ENCODE results near the gene HGD. TPM values are rescaled to one million over a fixed set of nuclear protein-coding genes. Genes with fewer than 3 reads are reported as not detected.
A peak's percentile ranks its signal among the peaks of the same experiment; 100 is the strongest.

Gene HGD
- total RNA-seq, 1 donor from 2014 or later = not detected

DNA sequence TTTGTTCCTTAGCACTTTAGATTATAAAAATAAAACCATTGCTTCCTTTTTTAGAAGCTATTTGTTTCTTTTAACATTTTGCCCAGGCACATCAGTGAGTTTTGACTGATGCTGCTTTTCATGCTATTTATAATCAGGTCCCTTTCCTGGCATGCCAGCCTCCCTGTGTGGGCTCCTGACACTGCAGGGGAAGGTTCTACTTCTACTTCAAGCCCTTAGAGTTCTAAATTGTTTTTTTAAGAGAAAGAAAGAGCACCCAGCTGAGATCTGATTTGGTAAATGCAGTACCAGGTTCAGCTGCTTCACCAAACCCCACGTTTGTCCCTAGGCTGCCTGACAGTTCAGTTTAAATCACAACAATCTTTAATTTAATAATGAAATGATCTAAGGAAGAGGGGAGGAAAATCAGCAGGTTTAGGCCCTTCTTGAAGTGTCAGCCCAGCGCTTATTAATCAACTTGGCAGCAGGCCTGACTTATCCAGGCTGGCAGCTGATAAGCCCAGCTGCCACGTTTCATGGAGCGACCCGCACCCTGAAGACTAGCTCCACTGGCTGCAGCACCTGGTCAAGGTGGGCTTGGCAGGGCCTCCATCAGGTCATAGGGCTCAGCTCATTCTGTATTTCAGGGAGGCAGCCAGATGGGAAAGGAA, 29.0 kb downstream of the HGD start:
- peaks cover 3% of the 10 kb centered on the region for H3K9me3 Mint-ChIP-seq (ENCODE audit: unreplicated experiment)

DNA sequence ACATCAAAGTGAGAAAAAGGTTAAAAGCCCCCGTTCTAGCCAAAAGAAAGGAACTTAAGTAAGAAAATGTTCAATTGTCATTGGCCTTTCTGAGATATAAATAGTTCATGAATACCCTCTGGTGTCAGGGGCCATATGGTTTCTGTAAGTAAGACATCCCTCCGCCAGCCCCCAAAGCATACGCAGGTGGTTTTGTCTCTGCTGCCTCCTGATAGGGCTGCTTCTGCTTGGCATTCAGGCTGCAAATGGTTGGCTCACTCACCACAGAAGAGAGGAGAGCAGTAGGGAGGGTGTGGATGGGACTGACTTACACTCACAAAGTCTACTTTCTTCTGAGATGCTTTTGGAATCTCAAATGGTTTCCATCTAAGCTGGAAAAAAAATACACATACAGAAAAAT, 29.8 kb downstream of the HGD start:
- H3K4me3 Mint-ChIP-seq (ENCODE audit: unreplicated experiment) = no peak overlapping the region
- TF ChIP-seq, protein P1, sequence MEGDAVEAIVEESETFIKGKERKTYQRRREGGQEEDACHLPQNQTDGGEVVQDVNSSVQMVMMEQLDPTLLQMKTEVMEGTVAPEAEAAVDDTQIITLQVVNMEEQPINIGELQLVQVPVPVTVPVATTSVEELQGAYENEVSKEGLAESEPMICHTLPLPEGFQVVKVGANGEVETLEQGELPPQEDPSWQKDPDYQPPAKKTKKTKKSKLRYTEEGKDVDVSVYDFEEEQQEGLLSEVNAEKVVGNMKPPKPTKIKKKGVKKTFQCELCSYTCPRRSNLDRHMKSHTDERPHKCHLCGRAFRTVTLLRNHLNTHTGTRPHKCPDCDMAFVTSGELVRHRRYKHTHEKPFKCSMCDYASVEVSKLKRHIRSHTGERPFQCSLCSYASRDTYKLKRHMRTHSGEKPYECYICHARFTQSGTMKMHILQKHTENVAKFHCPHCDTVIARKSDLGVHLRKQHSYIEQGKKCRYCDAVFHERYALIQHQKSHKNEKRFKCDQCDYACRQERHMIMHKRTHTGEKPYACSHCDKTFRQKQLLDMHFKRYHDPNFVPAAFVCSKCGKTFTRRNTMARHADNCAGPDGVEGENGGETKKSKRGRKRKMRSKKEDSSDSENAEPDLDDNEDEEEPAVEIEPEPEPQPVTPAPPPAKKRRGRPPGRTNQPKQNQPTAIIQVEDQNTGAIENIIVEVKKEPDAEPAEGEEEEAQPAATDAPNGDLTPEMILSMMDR (IDR thresholded peaks at IDR 0.05; ENCODE audit: unreplicated experiment) = no peak
- H3K36me3 Mint-ChIP-seq (ENCODE audit: low read depth, unreplicated experiment) = peaks cover 4% of the 10 kb centered on the region
- no peak for DNase-seq (ENCODE audit: low spot score)
- no peaks in the 10 kb centered on the region for H3K27me3 Mint-ChIP-seq (ENCODE audit: unreplicated experiment)
- H3K9me3 Mint-ChIP-seq (ENCODE audit: unreplicated experiment) = no peaks in the 10 kb centered on the region
- H3K4me1 Mint-ChIP-seq (ENCODE audit: unreplicated experiment) = peaks cover 3% of the 10 kb centered on the region
- H3K27ac Mint-ChIP-seq (ENCODE audit: unreplicated experiment) = no peak overlapping the region

More for the DNA sequence above, 29.0 kb downstream of the HGD start:
- DNase-seq (ENCODE audit: low spot score) = no peak
- peaks cover 3% of the 10 kb centered on the region for H3K4me1 Mint-ChIP-seq (ENCODE audit: unreplicated experiment)
- H3K27me3 Mint-ChIP-seq (ENCODE audit: unreplicated experiment) = peaks cover 2% of the 10 kb centered on the region
- H3K36me3 Mint-ChIP-seq (ENCODE audit: low read depth, unreplicated experiment) = peaks cover 6% of the 10 kb centered on the region
- H3K27ac Mint-ChIP-seq (ENCODE audit: unreplicated experiment) = no peak overlapping the region
- TF ChIP-seq, protein P1 (IDR thresholded peaks at IDR 0.05; ENCODE audit: unreplicated experiment) = no peak
- H3K4me3 Mint-ChIP-seq (ENCODE audit: unreplicated experiment) = no peak overlapping the region

DNA sequence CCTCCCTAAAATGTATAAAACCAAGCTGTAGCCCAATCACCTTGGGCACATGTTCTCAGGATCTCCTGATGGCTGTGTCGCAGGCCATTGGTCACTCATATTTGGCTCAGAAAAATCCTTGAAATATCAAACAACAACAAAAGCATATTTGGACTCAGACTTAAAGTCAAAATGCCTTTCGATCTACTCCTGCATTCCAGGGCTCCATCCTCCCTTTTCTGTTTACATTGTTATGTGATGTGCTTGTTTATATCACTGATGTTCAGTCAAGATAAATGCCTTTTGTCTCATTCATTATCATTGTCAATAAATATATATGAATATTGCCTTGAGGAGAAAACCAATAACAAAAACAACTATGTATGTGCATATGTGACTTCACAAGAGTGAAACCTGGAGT, 31.7 kb downstream of the HGD start:
- peaks cover 3% of the 10 kb centered on the region for H3K4me1 Mint-ChIP-seq (ENCODE audit: unreplicated experiment)
- peak overlapping the region; percentile 16 for H3K4me3 Mint-ChIP-seq (ENCODE audit: unreplicated experiment)
- H3K9me3 Mint-ChIP-seq (ENCODE audit: unreplicated experiment) = no peaks in the 10 kb centered on the region
- peaks cover 4% of the 10 kb centered on the region for H3K36me3 Mint-ChIP-seq (ENCODE audit: low read depth, unreplicated experiment)
- no peaks in the 10 kb centered on the region for H3K27me3 Mint-ChIP-seq (ENCODE audit: unreplicated experiment)
- no peak for DNase-seq (ENCODE audit: low spot score)
- TF ChIP-seq, protein P1 (IDR thresholded peaks at IDR 0.05; ENCODE audit: unreplicated experiment) = no peak
- H3K27ac Mint-ChIP-seq (ENCODE audit: unreplicated experiment) = no peak overlapping the region

DNA sequence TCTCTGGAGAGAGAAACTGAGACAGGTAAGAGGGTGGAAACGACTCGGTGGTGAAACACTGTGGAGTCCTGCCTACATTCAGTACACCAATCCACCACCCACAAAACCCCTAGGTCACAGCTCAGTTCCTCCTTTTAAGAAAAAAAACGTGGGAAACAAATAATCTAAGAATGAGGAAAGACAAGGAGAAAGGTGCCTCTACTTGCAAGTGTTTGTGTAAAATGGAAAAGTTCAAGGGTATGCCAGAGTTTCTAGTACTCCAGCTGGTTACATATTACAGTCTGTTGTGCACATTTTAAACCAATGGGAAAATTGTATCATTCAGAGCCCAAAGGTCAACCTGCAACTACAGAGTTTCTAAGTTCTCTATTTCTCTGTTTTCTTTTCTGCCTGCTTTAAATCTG, 32.2 kb downstream of the HGD start:
- peaks cover 4% of the 10 kb centered on the region for H3K4me1 Mint-ChIP-seq (ENCODE audit: unreplicated experiment)
- no peak overlapping the region for H3K27ac Mint-ChIP-seq (ENCODE audit: unreplicated experiment)
- TF ChIP-seq, protein P1 (IDR thresholded peaks at IDR 0.05; ENCODE audit: unreplicated experiment) = no peak
- H3K9me3 Mint-ChIP-seq (ENCODE audit: unreplicated experiment) = no peaks in the 10 kb centered on the region
- peaks cover 4% of the 10 kb centered on the region for H3K36me3 Mint-ChIP-seq (ENCODE audit: low read depth, unreplicated experiment)
- DNase-seq (ENCODE audit: low spot score) = no peak
- H3K27me3 Mint-ChIP-seq (ENCODE audit: unreplicated experiment) = no peaks in the 10 kb centered on the region
- no peak overlapping the region for H3K4me3 Mint-ChIP-seq (ENCODE audit: unreplicated experiment)

DNA sequence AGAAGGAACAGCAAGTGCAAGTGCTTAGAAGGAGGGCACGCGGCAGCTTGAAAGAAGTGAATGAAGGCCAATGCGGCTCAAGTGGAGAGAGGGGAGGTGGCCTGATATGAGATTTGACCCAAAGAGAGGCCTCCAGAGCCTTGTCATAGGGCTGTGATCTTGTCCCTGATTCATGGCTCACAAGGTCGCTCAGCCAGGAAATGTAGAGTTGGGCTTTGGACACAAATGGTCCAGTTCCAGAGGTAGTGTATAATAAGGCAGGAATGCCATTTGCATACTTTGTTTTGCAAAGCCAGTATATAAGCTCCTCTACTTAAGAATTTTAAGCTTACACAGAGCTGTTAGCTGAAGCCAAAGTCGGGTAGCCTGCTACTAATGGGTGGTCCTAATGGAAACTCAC, 33.7 kb downstream of the HGD start:
- DNase-seq (ENCODE audit: low spot score) = no peak
- TF ChIP-seq, protein P1 (IDR thresholded peaks at IDR 0.05; ENCODE audit: unreplicated experiment) = no peak
- H3K4me3 Mint-ChIP-seq (ENCODE audit: unreplicated experiment) = no peak overlapping the region
- H3K36me3 Mint-ChIP-seq (ENCODE audit: low read depth, unreplicated experiment) = peaks cover 4% of the 10 kb centered on the region
- no peaks in the 10 kb centered on the region for H3K9me3 Mint-ChIP-seq (ENCODE audit: unreplicated experiment)
- H3K27ac Mint-ChIP-seq (ENCODE audit: unreplicated experiment) = no peak overlapping the region
- no peaks in the 10 kb centered on the region for H3K27me3 Mint-ChIP-seq (ENCODE audit: unreplicated experiment)
- peaks cover 10% of the 10 kb centered on the region for H3K4me1 Mint-ChIP-seq (ENCODE audit: unreplicated experiment)

All from endothelial cell (in vitro differentiated cells).